ENCODE measurements around the gene SETD5. TPM values are rescaled to one million over a fixed set of nuclear protein-coding genes. Genes with fewer than 3 reads are reported as not detected.
A peak's percentile ranks its signal among the peaks of the same experiment; 100 is the strongest.

Gene SETD5
- total RNA-seq, 1 donor from 2014 or later: 58.4 TPM

DNA sequence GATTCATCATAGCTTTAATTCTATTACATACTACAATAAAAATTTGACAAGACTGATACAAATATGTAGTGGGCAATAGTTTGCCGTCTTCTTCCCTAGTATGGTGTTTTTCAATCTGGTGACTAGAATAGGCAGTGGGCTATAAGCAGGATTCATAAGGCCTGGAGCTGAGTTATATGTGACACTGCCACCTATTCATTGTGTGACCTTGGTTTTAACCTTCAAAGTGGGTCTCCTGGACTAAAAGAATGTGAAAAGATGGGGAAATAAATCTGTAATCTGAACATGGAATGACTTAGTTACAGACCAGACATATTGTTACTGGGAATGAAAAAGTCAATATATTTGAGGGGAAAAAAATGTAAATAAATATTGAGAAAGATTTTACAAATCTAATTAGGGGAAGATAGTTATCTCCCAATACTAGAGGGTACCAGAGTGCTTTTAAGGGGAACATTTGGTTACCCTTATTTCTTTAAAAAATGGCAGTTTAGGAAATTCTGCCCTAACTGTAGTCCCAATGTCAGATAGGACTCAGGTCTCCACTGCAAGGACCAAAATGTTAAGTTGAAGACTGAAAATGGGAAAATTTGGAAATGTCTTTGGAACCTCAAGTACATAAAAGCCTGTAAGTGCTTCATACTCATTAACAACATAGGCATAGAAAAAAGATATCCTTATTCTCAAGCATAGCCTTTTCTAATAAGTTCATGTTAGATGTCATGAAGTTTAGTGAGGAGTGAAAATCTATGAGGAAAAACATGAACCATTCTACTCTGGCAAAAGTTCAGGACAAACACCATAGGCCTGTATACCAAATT is 10.7 kb upstream of the SETD5 start:
- no peak for ATAC-seq
- DNase-seq (ENCODE audit: low spot score): no peak

- DNase-seq (ENCODE audit: low spot score) (no peak), ATAC-seq (no peak)
Measured at GRCh38 chr3:9387322-9387655, 10.1 kb upstream of the SETD5 start.

- DNase-seq (ENCODE audit: low spot score): no peak
Measured at GRCh38 chr3:9388142-9388541, 9.3 kb upstream of the SETD5 start.

DNA sequence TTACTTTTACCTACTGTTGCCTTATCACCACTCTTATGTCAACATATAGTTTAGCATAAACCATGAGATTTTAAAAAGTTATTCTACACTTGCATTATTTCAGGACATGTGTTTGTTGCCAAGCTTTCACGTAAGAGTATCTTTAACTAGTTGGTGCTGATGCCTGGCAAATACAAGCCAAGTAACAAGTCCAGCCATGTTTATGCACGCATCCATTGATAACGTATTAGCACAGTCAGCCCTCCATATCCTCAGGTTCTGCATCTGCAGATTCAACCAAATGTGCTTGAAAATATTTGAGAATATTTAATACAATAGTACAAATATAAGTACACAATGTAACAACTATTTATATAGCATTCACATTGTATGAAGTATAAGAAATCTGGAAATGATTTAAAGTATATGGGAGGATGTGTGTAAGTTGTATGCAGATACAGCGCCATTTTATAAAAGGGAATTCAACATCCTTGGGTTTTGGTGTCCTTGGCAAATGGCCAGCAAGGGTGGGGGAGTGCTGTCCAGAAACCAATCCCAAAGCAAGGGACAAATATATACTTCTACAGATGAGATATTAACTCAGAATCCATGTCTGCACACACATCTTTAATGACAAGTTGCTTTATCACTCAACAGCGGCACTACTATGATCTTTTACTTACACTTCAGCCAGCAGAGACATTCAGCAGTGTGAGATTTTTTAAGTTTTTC is 8.7 kb upstream of the SETD5 start:
- no peak for DNase-seq (ENCODE audit: low spot score)
- ATAC-seq: no peak

More at GRCh38 chr3:9388142-9388541, 9.3 kb upstream of the SETD5 start:
- no peak for ATAC-seq

DNA sequence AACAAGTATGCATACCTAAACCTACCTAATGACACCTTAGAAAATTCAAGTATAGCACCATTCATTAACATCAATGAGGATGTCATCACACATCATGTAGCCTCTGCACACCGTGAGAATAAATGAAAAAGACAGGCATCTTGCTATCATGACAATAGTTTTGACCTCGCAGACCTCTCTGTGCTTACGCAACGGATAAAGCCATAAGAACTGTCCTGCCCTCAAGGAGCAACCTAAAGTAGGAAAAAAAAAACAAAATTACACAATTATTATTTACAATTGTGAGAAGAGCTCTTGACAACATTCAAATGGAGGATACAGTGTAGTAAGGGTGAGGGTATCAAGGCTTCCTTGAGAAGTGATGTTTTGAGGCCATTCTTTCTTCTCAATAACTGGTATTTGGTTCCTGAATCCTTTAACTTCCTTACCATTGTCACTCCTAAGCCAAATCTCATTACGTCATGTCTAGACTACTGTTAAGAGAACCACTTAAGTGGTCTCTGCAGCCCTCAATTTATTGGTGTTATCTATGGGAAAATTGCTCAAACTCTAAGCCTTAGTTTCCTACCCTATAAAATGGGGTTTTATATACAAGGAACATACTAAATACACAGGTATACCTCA is 7.0 kb upstream of the SETD5 start:
- no peak for DNase-seq (ENCODE audit: low spot score)
- ATAC-seq: no peak

DNA sequence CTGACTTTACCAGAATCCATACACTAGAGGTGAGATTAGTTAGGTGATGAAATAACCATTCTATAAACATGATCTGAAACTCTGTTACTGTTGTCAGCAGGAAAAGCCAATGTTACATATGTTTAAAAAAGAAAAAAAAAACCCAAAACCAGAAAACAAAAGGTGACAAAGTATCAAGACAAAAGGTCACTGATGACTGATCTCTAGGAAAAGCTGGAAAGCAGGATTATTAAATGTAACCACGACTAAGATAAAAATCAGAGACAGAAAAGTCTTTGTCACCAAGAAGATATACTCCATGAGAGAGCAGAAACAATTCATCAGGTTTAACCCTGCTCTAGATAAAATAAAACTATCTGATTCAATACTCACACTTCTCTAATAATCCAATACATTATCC is 5.4 kb upstream of the SETD5 start:
- no peak for ATAC-seq
- DNase-seq (ENCODE audit: low spot score): no peak

DNA sequence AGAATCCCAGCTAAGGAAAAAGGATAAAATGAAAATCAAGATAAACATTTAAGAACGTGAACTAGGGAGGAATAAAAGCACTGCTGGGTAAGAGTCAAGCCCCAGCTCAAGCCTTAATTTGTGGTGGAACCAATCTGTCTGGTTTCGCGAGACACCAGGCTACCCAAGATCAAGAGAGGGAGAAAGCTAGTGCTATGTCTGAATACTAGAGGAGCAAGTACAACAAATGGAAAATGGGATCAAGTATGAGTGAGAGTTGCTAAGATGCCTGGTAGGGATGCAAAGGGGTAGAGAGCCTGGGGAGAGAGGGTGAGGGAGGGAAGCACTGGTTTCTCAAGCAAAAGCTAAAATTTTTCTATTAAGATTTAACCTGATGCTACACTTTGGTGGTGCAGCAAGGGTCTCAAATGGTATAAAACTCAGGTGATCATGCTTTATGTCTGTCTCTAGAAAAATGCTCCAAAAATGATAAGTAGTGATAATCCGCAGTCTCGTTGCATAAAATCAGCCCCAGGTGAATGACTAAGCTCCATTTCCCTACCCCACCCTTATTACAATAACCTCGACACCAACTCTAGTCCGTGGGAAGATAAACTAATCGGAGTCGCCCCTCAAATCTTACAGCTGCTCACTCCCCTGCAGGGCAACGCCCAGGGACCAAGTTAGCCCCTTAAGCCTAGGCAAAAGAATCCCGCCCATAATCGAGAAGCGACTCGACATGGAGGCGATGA is 1.7 kb upstream of the SETD5 start:
- ATAC-seq (no peak), DNase-seq (ENCODE audit: low spot score) (no peak)

- ATAC-seq: peak; percentile 5
- DNase-seq (ENCODE audit: low spot score): no peak
Measured at GRCh38 chr3:9396301-9396631, 1.1 kb upstream of the SETD5 start.

- ATAC-seq (peak; percentile 76), DNase-seq (ENCODE audit: low spot score) (peak; percentile 98)
Measured at GRCh38 chr3:9396632-9397331, 633 bp upstream of the SETD5 start.

- peak; percentile 66 for DNase-seq (ENCODE audit: low spot score)
Measured at GRCh38 chr3:9397906-9398699, 688 bp downstream of the SETD5 start.

GRCh38 chr3:9398700-9399336 is 1.4 kb downstream of the SETD5 start:
- DNase-seq (ENCODE audit: low spot score): no peak
- no peak for ATAC-seq

More at GRCh38 chr3:9397906-9398699, 688 bp downstream of the SETD5 start:
- no peak for ATAC-seq

- ATAC-seq: no peak
- DNase-seq (ENCODE audit: low spot score): no peak
Measured at GRCh38 chr3:9399337-9399703, 1.9 kb downstream of the SETD5 start.

DNA sequence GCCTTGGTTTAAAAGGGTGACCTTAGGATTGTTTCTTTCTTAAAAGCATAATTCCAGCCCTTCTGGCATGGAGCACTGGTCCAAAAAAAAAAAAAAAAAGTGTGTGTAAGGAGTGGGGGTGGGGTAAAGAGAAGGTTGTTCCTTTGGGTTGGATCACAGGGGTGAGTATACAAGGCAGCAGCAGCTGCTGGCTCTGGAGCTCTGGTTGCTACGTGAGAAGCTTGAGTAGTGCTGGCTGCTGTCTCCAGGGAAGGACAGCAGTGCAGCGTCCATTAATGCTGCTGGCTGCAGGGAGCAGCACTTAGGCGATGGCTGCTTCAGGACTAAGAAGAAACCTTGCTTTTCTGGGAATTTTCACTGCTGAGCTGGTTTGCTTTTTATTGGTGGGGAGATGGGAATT is 2.3 kb downstream of the SETD5 start:
- DNase-seq (ENCODE audit: low spot score) (peak; percentile 64), ATAC-seq (peak; percentile 7)

DNA sequence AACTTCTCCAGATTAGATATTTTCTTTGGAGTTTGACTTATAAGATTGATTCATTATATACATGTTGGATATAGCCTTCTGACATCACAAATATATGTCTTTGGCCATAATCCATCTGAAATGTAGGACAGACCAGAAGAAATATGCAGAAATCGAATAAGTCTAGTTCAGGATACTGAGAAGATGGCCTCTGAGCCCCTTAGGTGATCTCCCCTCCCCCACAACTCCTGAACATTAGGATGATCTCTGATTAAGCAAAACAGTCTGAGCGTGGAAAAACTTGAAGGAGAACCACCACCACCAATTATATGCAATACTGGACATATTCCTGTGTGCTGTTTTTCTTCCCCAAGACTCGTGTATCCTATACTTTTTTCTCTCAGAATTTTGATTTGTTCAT is 3.2 kb downstream of the SETD5 start:
- DNase-seq (ENCODE audit: low spot score): no peak
- ATAC-seq: no peak

- no peak for ATAC-seq
- no peak for DNase-seq (ENCODE audit: low spot score)
Measured at GRCh38 chr3:9401986-9402385, 4.6 kb downstream of the SETD5 start.

- ATAC-seq: peak; percentile 75
- DNase-seq (ENCODE audit: low spot score): peak; percentile 72
Measured at GRCh38 chr3:9402410-9403228, 5.2 kb downstream of the SETD5 start.

- ATAC-seq (no peak), DNase-seq (ENCODE audit: low spot score) (no peak)
Measured at GRCh38 chr3:9403463-9403862, 6.0 kb downstream of the SETD5 start.

GRCh38 chr3:9404680-9405079 is 7.3 kb downstream of the SETD5 start:
- no peak for ATAC-seq
- no peak for DNase-seq (ENCODE audit: low spot score)

GRCh38 chr3:9405756-9406155 is 8.3 kb downstream of the SETD5 start:
- DNase-seq (ENCODE audit: low spot score): no peak
- no peak for ATAC-seq
